GM21423 (cell line): Measurements from ENCODE around the gene SLIT3.
"Not testable (repeated sequence)": the region's sequence is repeated elsewhere in the genome, so short reads cannot be mapped to it uniquely, and the experiment has no call there.

Source experiments
- ATAC-seq: cut with Tn5 transposase; IDR thresholded peaks from one replicate; pipeline ENCODE4 v1.9.1; 2021; ENCODE audit warnings: mild to moderate bottlenecking, moderate library complexity; ENCODE audit not compliant: unreplicated experiment

Gene SLIT3

GRCh38 chr5:168668078-168668477 is 632.9 kb downstream of the SLIT3 start:
- no peak for ATAC-seq

- ATAC-seq, result no peak
Measured at GRCh38 chr5:168667301-168667840, 633.6 kb downstream of the SLIT3 start.

- no peak for ATAC-seq
Measured at GRCh38 chr5:168666356-168666755, 634.6 kb downstream of the SLIT3 start.

- ATAC-seq, result no peak
Measured at GRCh38 chr5:168663276-168664004, 637.5 kb downstream of the SLIT3 start.

- ATAC-seq, result no peak
Measured at GRCh38 chr5:168661593-168662485, 639.1 kb downstream of the SLIT3 start.

- no peak for ATAC-seq
Measured at GRCh38 chr5:168660691-168661090, 640.2 kb downstream of the SLIT3 start.

- ATAC-seq, result no peak
Measured at GRCh38 chr5:168659286-168659847, 641.6 kb downstream of the SLIT3 start.

GRCh38 chr5:168658394-168658793 is 642.5 kb downstream of the SLIT3 start:
- no peak for ATAC-seq

- ATAC-seq, result no peak
Measured at GRCh38 chr5:168656633-168657032, 644.3 kb downstream of the SLIT3 start.

GRCh38 chr5:168655316-168655715 is 645.6 kb downstream of the SLIT3 start:
- no peak for ATAC-seq

- no peak for ATAC-seq
Measured at GRCh38 chr5:168654211-168654721, 646.7 kb downstream of the SLIT3 start.

- ATAC-seq, result no peak
Measured at GRCh38 chr5:168653626-168654025, 647.3 kb downstream of the SLIT3 start.

GRCh38 chr5:168651648-168652047 is 649.3 kb downstream of the SLIT3 start:
- ATAC-seq, result no peak

GRCh38 chr5:168649306-168649705 is 651.6 kb downstream of the SLIT3 start:
- no peak for ATAC-seq

GRCh38 chr5:168648576-168648975 is 652.4 kb downstream of the SLIT3 start:
- ATAC-seq, result no peak

- no peak for ATAC-seq
Measured at GRCh38 chr5:168648016-168648415, 652.9 kb downstream of the SLIT3 start.

- no peak for ATAC-seq
Measured at GRCh38 chr5:168647083-168647482, 653.9 kb downstream of the SLIT3 start.

- ATAC-seq, result no peak
Measured at GRCh38 chr5:168646335-168646734, 654.6 kb downstream of the SLIT3 start.

- no peak for ATAC-seq
Measured at GRCh38 chr5:168645195-168645594, 655.7 kb downstream of the SLIT3 start.

GRCh38 chr5:168642019-168642418 is 658.9 kb downstream of the SLIT3 start:
- ATAC-seq, result no peak

GRCh38 chr5:168638846-168639245 is 662.1 kb downstream of the SLIT3 start:
- not testable (repeated sequence) for ATAC-seq
